Measurements from ENCODE around the gene MAP3K5.
"Not testable (repeated sequence)": the region's sequence is repeated elsewhere in the genome, so short reads cannot be mapped to it uniquely, and the experiment has no call there.

Gene MAP3K5

DNA sequence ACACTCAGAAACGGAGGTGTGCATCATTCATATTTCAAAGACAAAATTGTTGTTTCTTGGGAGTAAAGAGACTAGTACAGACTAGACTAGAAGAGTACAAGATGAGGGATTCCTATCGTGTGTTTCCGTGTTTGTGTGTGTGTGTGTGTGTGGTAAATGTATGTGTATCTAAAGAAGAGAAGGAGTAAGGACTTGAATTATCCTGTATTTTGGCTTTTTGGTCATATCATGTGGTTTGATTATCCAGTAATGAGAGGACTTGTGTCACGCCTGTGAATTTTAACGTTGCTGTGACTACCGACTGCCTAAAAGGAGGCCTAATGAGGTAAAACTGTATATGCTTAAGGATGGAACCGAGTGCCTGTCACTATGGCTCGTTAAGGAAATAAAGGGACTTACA is 197.6 kb downstream of the MAP3K5 start:
- POLR2A ChIA-PET = no interaction called here
- peak overlapping the region in 3 of 7 experiments; percentile 37 to 57 (median 51) for H3K4me3 ChIP-seq (ENCODE audit: control insufficient read depth in 1 of 7, extremely low read depth in 1 of 7, insufficient read depth in 4 of 7, low read depth in 2 of 7, low read length in 6 of 7)

DNA sequence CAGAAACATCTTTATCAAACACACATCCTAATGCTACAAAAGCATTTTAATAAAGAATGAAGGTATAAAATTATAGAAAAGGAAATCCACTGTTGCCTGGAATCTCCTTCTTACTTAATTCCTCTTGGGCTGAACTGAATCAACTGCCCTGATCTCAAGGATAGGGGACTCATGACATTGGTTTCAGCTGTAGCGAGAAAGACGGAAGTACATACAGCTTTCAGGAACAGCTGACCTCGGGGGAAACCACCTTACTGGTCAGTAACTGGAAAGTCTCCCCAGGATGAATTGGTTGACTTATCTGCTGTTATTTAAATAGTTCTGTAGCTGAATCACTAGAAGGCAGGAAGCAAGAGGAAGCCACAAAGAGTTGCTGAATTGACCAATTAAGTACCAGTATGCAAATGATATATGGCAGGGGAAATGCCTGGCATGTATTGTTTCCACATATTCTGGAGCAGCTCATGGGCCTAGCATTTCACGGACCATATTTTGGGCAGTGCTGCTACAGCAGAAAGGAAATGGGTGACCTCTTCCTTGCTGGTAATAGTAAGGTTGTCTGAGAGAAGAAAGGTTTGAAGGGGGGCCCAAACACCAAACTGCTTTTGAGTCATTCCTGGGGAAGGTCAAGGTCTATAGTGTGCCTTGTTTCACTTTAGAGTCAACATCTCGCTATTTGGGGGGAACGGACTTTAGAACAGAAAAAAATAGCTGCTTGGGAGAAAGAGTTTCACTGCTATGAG is 198.4 kb downstream of the MAP3K5 start:
- CTCF ChIA-PET = interaction anchor here (0.7 to 1.9 kb wide), 7 partner anchors 12 to 198 kb away, joined by 3 to 7 read pairs (median 3); partner anchors contain the start of gene MAP3K5
- Histone ChIP-seq H3K27ac (ENCODE audit: insufficient read depth in 1 of 2, low read depth in 1 of 2, low read length in 2 of 2, poor library complexity in 1 of 2, severe bottlenecking in 2 of 2) (peak overlapping the region in 1 of 2 experiments; percentile 34), H3K4me1 (ENCODE audit: control extremely low read depth in 1 of 4, control insufficient read depth in 4 of 4, insufficient read depth in 4 of 4, low read length in 3 of 4) (peaks cover 9 to 33% (median 24%) of the 10 kb centered on the region in 4 experiments), H3K9me3 (ENCODE audit: control extremely low read depth in 1 of 5, control insufficient read depth in 4 of 5, insufficient read depth in 2 of 5, low read depth in 1 of 5, low read length in 4 of 5) (peaks cover 0 to 5% (median 0%) of the 10 kb centered on the region in 5 experiments), H3K36me3 (ENCODE audit: control insufficient read depth in 4 of 4, insufficient read depth in 4 of 4, low read length in 3 of 4) (peaks cover 10 to 50% (median 27%) of the 10 kb centered on the region in 4 experiments), H3K27me3 (replicated peaks in 2 of 5; ENCODE audit: control insufficient read depth in 4 of 5, insufficient read depth in 5 of 5, low read length in 4 of 5) (no peaks in the 10 kb centered on the region), H3K4me3 (ENCODE audit: control insufficient read depth in 1 of 7, extremely low read depth in 1 of 7, insufficient read depth in 4 of 7, low read depth in 2 of 7, low read length in 6 of 7) (peak overlapping the region in 6 of 7 experiments; percentile 7 to 57 (median 40))
- WGBS (ENCODE audit: insufficient coverage) = 0% methylated on average over 1 of the region's 6 CpGs
- POLR2A ChIA-PET = no interaction called here
- peak; percentile 85 to 98 (median 97) for DNase-seq

More for the DNA sequence above, 197.6 kb downstream of the MAP3K5 start:
- no peak for DNase-seq
- H3K4me1 ChIP-seq (ENCODE audit: control extremely low read depth in 1 of 4, control insufficient read depth in 4 of 4, insufficient read depth in 4 of 4, low read length in 3 of 4) = peaks cover 9 to 33% (median 24%) of the 10 kb centered on the region in 4 experiments
- CTCF ChIA-PET = interaction anchor here (1.1 to 1.9 kb wide), 4 partner anchors 12 to 48 kb away, joined by 3 to 7 read pairs (median 3); no protein-coding TSS in a partner anchor
- H3K9me3 ChIP-seq (ENCODE audit: control extremely low read depth in 1 of 5, control insufficient read depth in 4 of 5, insufficient read depth in 2 of 5, low read depth in 1 of 5, low read length in 4 of 5) = peaks cover 0 to 5% (median 0%) of the 10 kb centered on the region in 5 experiments
- H3K36me3 ChIP-seq (ENCODE audit: control insufficient read depth in 4 of 4, insufficient read depth in 4 of 4, low read length in 3 of 4) = peaks cover 9 to 49% (median 24%) of the 10 kb centered on the region in 4 experiments
- no peak overlapping the region for H3K27ac ChIP-seq (ENCODE audit: insufficient read depth in 1 of 2, low read depth in 1 of 2, low read length in 2 of 2, poor library complexity in 1 of 2, severe bottlenecking in 2 of 2)
- H3K27me3 ChIP-seq (replicated peaks in 2 of 5; ENCODE audit: control insufficient read depth in 4 of 5, insufficient read depth in 5 of 5, low read length in 4 of 5) = no peaks in the 10 kb centered on the region
- 96% methylated on average over 8 of the region's 8 CpGs for WGBS (ENCODE audit: insufficient coverage)

GRCh38 chr6:136592930-136593673 is 199.2 kb downstream of the MAP3K5 start:
- H3K27me3 ChIP-seq (replicated peaks in 2 of 5; ENCODE audit: control insufficient read depth in 4 of 5, insufficient read depth in 5 of 5, low read length in 4 of 5) = no peaks in the 10 kb centered on the region
- peaks cover 0 to 5% (median 0%) of the 10 kb centered on the region in 5 experiments for H3K9me3 ChIP-seq (ENCODE audit: control extremely low read depth in 1 of 5, control insufficient read depth in 4 of 5, insufficient read depth in 2 of 5, low read depth in 1 of 5, low read length in 4 of 5)
- H3K4me3 ChIP-seq (ENCODE audit: control insufficient read depth in 1 of 7, extremely low read depth in 1 of 7, insufficient read depth in 4 of 7, low read depth in 2 of 7, low read length in 6 of 7) = no peak overlapping the region
- ChIA-PET POLR2A (no interaction called here), CTCF (interaction anchor here (0.7 to 1.9 kb wide), 7 partner anchors 11 to 199 kb away, joined by 3 to 7 read pairs (median 3); partner anchors contain the start of gene MAP3K5)
- peaks cover 10 to 58% (median 30%) of the 10 kb centered on the region in 4 experiments for H3K36me3 ChIP-seq (ENCODE audit: control insufficient read depth in 4 of 4, insufficient read depth in 4 of 4, low read length in 3 of 4)
- DNase-seq = peak in 1 of 3 donors; percentile 17
- peaks cover 9 to 30% (median 24%) of the 10 kb centered on the region in 4 experiments for H3K4me1 ChIP-seq (ENCODE audit: control extremely low read depth in 1 of 4, control insufficient read depth in 4 of 4, insufficient read depth in 4 of 4, low read length in 3 of 4)
- WGBS (ENCODE audit: insufficient coverage) = no CpG with 5 or more reads among the region's 2 CpGs
- no peak overlapping the region for H3K27ac ChIP-seq (ENCODE audit: insufficient read depth in 1 of 2, low read depth in 1 of 2, low read length in 2 of 2, poor library complexity in 1 of 2, severe bottlenecking in 2 of 2)

- CTCF ChIA-PET = interaction anchor here (0.8 to 1.0 kb wide), 2 partner anchors 7 to 20 kb away, joined by 3 read pairs; no protein-coding TSS in a partner anchor
- H3K9me3 ChIP-seq (ENCODE audit: control extremely low read depth in 1 of 5, control insufficient read depth in 4 of 5, insufficient read depth in 2 of 5, low read depth in 1 of 5, low read length in 4 of 5) = peaks cover 0 to 5% (median 0%) of the 10 kb centered on the region in 5 experiments
- H3K4me3 ChIP-seq (ENCODE audit: control insufficient read depth in 1 of 7, extremely low read depth in 1 of 7, insufficient read depth in 4 of 7, low read depth in 2 of 7, low read length in 6 of 7) = no peak overlapping the region
- no peaks in the 10 kb centered on the region for H3K27me3 ChIP-seq (replicated peaks in 2 of 5; ENCODE audit: control insufficient read depth in 4 of 5, insufficient read depth in 5 of 5, low read length in 4 of 5)
- peaks cover 14 to 61% (median 35%) of the 10 kb centered on the region in 4 experiments for H3K36me3 ChIP-seq (ENCODE audit: control insufficient read depth in 4 of 4, insufficient read depth in 4 of 4, low read length in 3 of 4)
- no peak overlapping the region for H3K27ac ChIP-seq (ENCODE audit: insufficient read depth in 1 of 2, low read depth in 1 of 2, low read length in 2 of 2, poor library complexity in 1 of 2, severe bottlenecking in 2 of 2)
- WGBS (ENCODE audit: insufficient coverage) = no CpG with 5 or more reads among the region's 1 CpG
- POLR2A ChIA-PET = no interaction called here
- DNase-seq = no peak
- peaks cover 9 to 30% (median 24%) of the 10 kb centered on the region in 4 experiments for H3K4me1 ChIP-seq (ENCODE audit: control extremely low read depth in 1 of 4, control insufficient read depth in 4 of 4, insufficient read depth in 4 of 4, low read length in 3 of 4)
Measured at GRCh38 chr6:136591617-136592016, 200.7 kb downstream of the MAP3K5 start.

DNA sequence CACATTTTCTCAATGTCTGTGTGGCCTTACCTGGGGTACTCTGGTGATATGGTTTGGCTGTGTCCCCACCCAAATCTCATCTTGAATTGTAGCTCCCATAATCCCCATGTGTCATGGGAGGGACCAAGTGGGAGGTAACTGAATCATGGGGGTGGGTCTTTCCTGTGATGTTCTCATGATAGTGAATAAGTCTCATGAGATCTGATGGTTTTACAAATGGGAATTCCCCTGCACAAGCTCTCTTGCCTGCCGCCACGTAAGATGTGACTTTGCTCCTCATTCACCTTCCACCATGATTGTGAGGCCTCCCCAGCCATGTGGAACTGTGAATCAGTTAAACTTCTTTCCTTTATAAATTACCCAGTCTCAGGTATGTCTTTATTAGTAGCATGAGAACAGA is 201.4 kb downstream of the MAP3K5 start:
- H3K9me3 ChIP-seq (ENCODE audit: control extremely low read depth in 1 of 5, control insufficient read depth in 4 of 5, insufficient read depth in 2 of 5, low read depth in 1 of 5, low read length in 4 of 5); H3K27me3 ChIP-seq (replicated peaks in 2 of 5; ENCODE audit: control insufficient read depth in 4 of 5, insufficient read depth in 5 of 5, low read length in 4 of 5); H3K4me3 ChIP-seq (ENCODE audit: control insufficient read depth in 1 of 7, extremely low read depth in 1 of 7, insufficient read depth in 4 of 7, low read depth in 2 of 7, low read length in 6 of 7); DNase-seq; CTCF ChIA-PET; POLR2A ChIA-PET; H3K27ac ChIP-seq (ENCODE audit: insufficient read depth in 1 of 2, low read depth in 1 of 2, low read length in 2 of 2, poor library complexity in 1 of 2, severe bottlenecking in 2 of 2): not testable (repeated sequence)
- peaks cover 17 to 53% (median 33%) of the 10 kb centered on the region in 4 experiments for H3K36me3 ChIP-seq (ENCODE audit: control insufficient read depth in 4 of 4, insufficient read depth in 4 of 4, low read length in 3 of 4)
- WGBS (ENCODE audit: insufficient coverage) = no CpG with 5 or more reads among the region's 2 CpGs
- H3K4me1 ChIP-seq (ENCODE audit: control extremely low read depth in 1 of 4, control insufficient read depth in 4 of 4, insufficient read depth in 4 of 4, low read length in 3 of 4) = peaks cover 9 to 30% (median 26%) of the 10 kb centered on the region in 4 experiments

GRCh38 chr6:136587527-136587926 is 204.8 kb downstream of the MAP3K5 start:
- no peaks in the 10 kb centered on the region for H3K27me3 ChIP-seq (replicated peaks in 2 of 5; ENCODE audit: control insufficient read depth in 4 of 5, insufficient read depth in 5 of 5, low read length in 4 of 5)
- CTCF ChIA-PET = interaction anchor here (0.7 to 2.5 kb wide), 3 partner anchors 15 to 316 kb away, joined by 3 to 6 read pairs (median 3); no protein-coding TSS in a partner anchor
- POLR2A ChIA-PET = no interaction called here
- H3K36me3 ChIP-seq (ENCODE audit: control insufficient read depth in 4 of 4, insufficient read depth in 4 of 4, low read length in 3 of 4) = peaks cover 19 to 58% (median 41%) of the 10 kb centered on the region in 4 experiments
- no peak overlapping the region for H3K4me3 ChIP-seq (ENCODE audit: control insufficient read depth in 1 of 7, extremely low read depth in 1 of 7, insufficient read depth in 4 of 7, low read depth in 2 of 7, low read length in 6 of 7)
- DNase-seq = no peak
- peaks cover 0 to 5% (median 0%) of the 10 kb centered on the region in 5 experiments for H3K9me3 ChIP-seq (ENCODE audit: control extremely low read depth in 1 of 5, control insufficient read depth in 4 of 5, insufficient read depth in 2 of 5, low read depth in 1 of 5, low read length in 4 of 5)
- H3K4me1 ChIP-seq (ENCODE audit: control extremely low read depth in 1 of 4, control insufficient read depth in 4 of 4, insufficient read depth in 4 of 4, low read length in 3 of 4) = peaks cover 0 to 10% (median 2%) of the 10 kb centered on the region in 4 experiments
- whole genome bisulfite sequencing (ENCODE audit: insufficient coverage) = 100% methylated on average over 1 of the region's 1 CpG
- H3K27ac ChIP-seq (ENCODE audit: insufficient read depth in 1 of 2, low read depth in 1 of 2, low read length in 2 of 2, poor library complexity in 1 of 2, severe bottlenecking in 2 of 2) = no peak overlapping the region
